Neural cell (in vitro differentiated cells): ENCODE results near the gene MAST4.

ENCODE experiments used
- CTCF ChIP-seq: fragments of 450-650 bp; IDR thresholded peaks from 2 replicates; pipeline ENCODE4 v1.5.1; 2014; ENCODE audit warnings: antibody characterized with exemption, mild to moderate bottlenecking, moderate library complexity; ENCODE audit not compliant: poor library complexity, severe bottlenecking
- EP300 ChIP-seq: fragments of 450-650 bp; conservative IDR thresholded peaks from 2 replicates; pipeline ENCODE4 v1.6.1; 2014; ENCODE audit warnings: antibody characterized with exemption, mild to moderate bottlenecking, moderate library complexity; ENCODE audit not compliant: poor library complexity, severe bottlenecking
- EZH2 ChIP-seq: fragments of 200-600, 300-800 bp; shearing (Covaris generic), sonication (generic); IDR thresholded peaks from 2 replicates; pipeline ENCODE4 v1.6.1; 2014; ENCODE audit warnings: antibody characterized with exemption, low read length, borderline replicate concordance, mild to moderate bottlenecking; ENCODE audit not compliant: insufficient read depth, poor library complexity, severe bottlenecking

- TF ChIP-seq CTCF (no peak), EZH2 (no peak), EP300 (no peak)
Measured at GRCh38 chr5:66704790-66705425, 108.7 kb downstream of the MAST4 start.
